A549 (cell line): ENCODE results near the gene SLC20A1. TPM values are rescaled to one million over a fixed set of nuclear protein-coding genes. Genes with fewer than 3 reads are reported as not detected.
A peak's percentile ranks its signal among the peaks of the same experiment; 100 is the strongest.

ENCODE experiments used
- ATAC-seq, 2 experiments: fragments of 200-7000 bp in 1 of 2; fragments of >200 bp in 1 of 2; cut with Nextera tagmentation in 1 of 2; cut with Tn5 transposase in 1 of 2; 3 replicates each; pipeline versions ENCODE4 v1.8.0 to v1.9.1; 2018 to 2020; ENCODE audit warnings: mild to moderate bottlenecking in 1 of 2, moderate library complexity in 1 of 2
- CTCF ChIA-PET: fragments of 300-600 bp; sonication (Branson Sonifier 250); formaldehyde crosslinking; extraction: SDS; loops from one replicate; lab custom pipeline; 2021; ENCODE audit warnings: antibody characterized with exemption, inconsistent platforms; lab: Yijun Ruan, JAX
- POLR2A ChIA-PET: fragments of 350-600 bp; formaldehyde crosslinking; extraction: SDS; loops from one replicate; lab custom pipeline; 2021; ENCODE audit warnings: antibody characterized with exemption, inconsistent platforms; lab: Yijun Ruan, JAX
- DNase-seq, 2 experiments: peaks; one replicate each; pipeline versions ENCODE4 v3.0.0 to v3.0.0-alpha.2; 2011 to 2016; ENCODE audit warnings: low read depth in 1 of 2, low spot score in 1 of 2
- FAIRE-seq: peaks from 2 replicates; lab custom pipeline; 2011; peaks lifted over from hg19 to GRCh38; lab: Jason Lieb, UNC
- H3K27ac ChIP-seq, 2 experiments: fragments of >200 bp; sonication (Bioruptor Twin); formaldehyde crosslinking; 3 replicates each; pipeline ENCODE4 v1.5.1; 2016 to 2017
- H3K4me1 ChIP-seq: fragments of >200 bp; sonication (Bioruptor Twin); formaldehyde crosslinking; 3 replicates; pipeline ENCODE4 v1.6.1; 2016
- H3K4me2 ChIP-seq: fragments of >200 bp; sonication (Bioruptor Twin); formaldehyde crosslinking; 3 replicates; pipeline ENCODE4 v1.6.1; 2016
- H3K4me3 ChIP-seq: fragments of >200 bp; sonication (Bioruptor Twin); formaldehyde crosslinking; 3 replicates; pipeline ENCODE4 v1.5.1; 2016
- H3K9me3 ChIP-seq: fragments of >200 bp; sonication (Bioruptor Twin); formaldehyde crosslinking; 3 replicates; pipeline ENCODE4 v1.6.1; 2016
- CBX8 ChIP-seq: fragments of 200-600 bp; sonication (generic); IDR thresholded peaks from 2 replicates; pipeline ENCODE4 v1.6.1; 2016
- CHD4 ChIP-seq: fragments of 200-600 bp; sonication (generic); IDR thresholded peaks from 2 replicates; pipeline ENCODE4 v1.6.1; 2016; ENCODE audit warnings: antibody characterized with exemption, mild to moderate bottlenecking, borderline replicate concordance
- EHMT2 ChIP-seq: fragments of 200-600 bp; sonication (generic); IDR thresholded peaks from 2 replicates; pipeline ENCODE4 v1.6.1; 2016; ENCODE audit warnings: antibody characterized with exemption, low read depth, mild to moderate bottlenecking, moderate library complexity
- EP300 ChIP-seq, 2 experiments: fragments of >200 bp; sonication (Bioruptor Twin); formaldehyde crosslinking; IDR thresholded peaks; 2 replicates in 1 of 2; 3 replicates in 1 of 2; pipeline ENCODE4 v1.6.1; 2016 to 2017
- FOSL2 ChIP-seq, 2 experiments: fragments of 450-650 bp in 1 of 2; fragments of >200 bp in 1 of 2; sonication (Bioruptor Twin) in 1 of 2; formaldehyde crosslinking; IDR thresholded peaks; 2 replicates each; pipeline versions ENCODE4 v1.5.0 to v1.6.1; 2016 to 2020; ENCODE audit warnings: mild to moderate bottlenecking in 1 of 2, moderate library complexity in 1 of 2
- HEYL ChIP-seq: fragments of 250-450 bp; sonication (Bioruptor Pico); IDR thresholded peaks from 2 replicates; pipeline ENCODE4 v1.8.0; 2021; ENCODE audit warnings: mild to moderate bottlenecking, moderate library complexity
- HMGXB4 ChIP-seq: fragments of 250-450 bp; sonication (Bioruptor Pico); IDR thresholded peaks from 2 replicates; pipeline ENCODE4 v1.5.0; 2021; ENCODE audit warnings: mild to moderate bottlenecking, moderate library complexity, borderline replicate concordance
- HOXB5 ChIP-seq: fragments of 250-450 bp; sonication (Bioruptor Pico); IDR thresholded peaks from 2 replicates; pipeline ENCODE4 v1.5.0; 2020; ENCODE audit warnings: mild to moderate bottlenecking, moderate library complexity
- JUN ChIP-seq, 2 experiments: fragments of >200 bp; sonication (Bioruptor Twin); formaldehyde crosslinking; IDR thresholded peaks; 2 replicates in 1 of 2; 3 replicates in 1 of 2; pipeline ENCODE4 v1.6.1; 2016 to 2017
- MAFK ChIP-seq: fragments of 450-650 bp; IDR thresholded peaks from 2 replicates; pipeline ENCODE4 v1.6.1; 2014; ENCODE audit not compliant: partially characterized antibody
- NFE2L2 ChIP-seq: fragments of 150-350 bp; conservative IDR thresholded peaks from 2 replicates; pipeline ENCODE4 v1.6.1; 2014; ENCODE audit warnings: low read length
- PHF8 ChIP-seq: fragments of 200-600 bp; sonication (generic); IDR thresholded peaks from 2 replicates; pipeline ENCODE4 v1.6.1; 2016; ENCODE audit warnings: low read depth, mild to moderate bottlenecking, antibody characterized with exemption, moderate library complexity, borderline replicate concordance
- POLR2A ChIP-seq: IDR thresholded peaks from 2 replicates; pipeline ENCODE4 v1.6.1; 2012; ENCODE audit warnings: mild to moderate bottlenecking, low read length
- RFX5 ChIP-seq: fragments of 450-650 bp; IDR thresholded peaks from 2 replicates; pipeline ENCODE4 v1.7.1; 2014; ENCODE audit warnings: antibody characterized with exemption, mild to moderate bottlenecking, moderate library complexity
- RNF2 ChIP-seq: fragments of 200-600 bp; sonication (generic); IDR thresholded peaks from 2 replicates; pipeline ENCODE4 v1.6.1; 2016; ENCODE audit warnings: low read depth, mild to moderate bottlenecking, antibody characterized with exemption, moderate library complexity, borderline replicate concordance
- SREBF2 ChIP-seq: fragments of 450-650 bp; IDR thresholded peaks from 2 replicates; pipeline ENCODE4 v1.6.1; 2014; ENCODE audit warnings: mild to moderate bottlenecking, moderate library complexity
- USF2 ChIP-seq: fragments of 450-650 bp; IDR thresholded peaks from 2 replicates; pipeline ENCODE4 v1.6.1; 2014; ENCODE audit warnings: antibody characterized with exemption
- ZSCAN20 ChIP-seq: fragments of 250-450 bp; sonication (Bioruptor Pico); IDR thresholded peaks from 2 replicates; pipeline ENCODE4 v1.8.0; 2022; ENCODE audit warnings: mild to moderate bottlenecking, moderate library complexity
- WGBS: methylation state at CpG from one replicate; pipeline ENCODE4 v1.1.6; 2017; ENCODE audit errors: missing lambda C conversion rate; 5-methylcytosine and 5-hydroxymethylcytosine counted together
- polyA plus RNA-seq, 4 experiments: library from polyadenylated mRNA; depleted of rRNA in 3 of 4; stranded (reverse); fragments of >200 nt; fragmentation: RNase III in 1 of 4; extraction: RNeasy Plus Mini Kit Qiagen cat#74134 plus additional on column Dnase treatment in 1 of 4; gene quantifications; 2 replicates in 3 of 4; 3 replicates in 1 of 4; pipeline ENCODE4 v1.2.3, GENCODE V29; 2011 to 2017
- TF ChIP-seq, protein P1 (sequence below): IDR thresholded peaks from 2 replicates; pipeline ENCODE4 v1.6.1; 2012; ENCODE audit warnings: low read depth, borderline replicate concordance
- TF ChIP-seq, protein P2 (sequence below): IDR thresholded peaks from 2 replicates; pipeline ENCODE4 v1.6.1; 2012

SLC20A1 gene
- polyA plus RNA-seq, 2 of the 4 experiments (the other 2 are of a cell fraction) = 83.6 to 86.8 TPM

DNA sequence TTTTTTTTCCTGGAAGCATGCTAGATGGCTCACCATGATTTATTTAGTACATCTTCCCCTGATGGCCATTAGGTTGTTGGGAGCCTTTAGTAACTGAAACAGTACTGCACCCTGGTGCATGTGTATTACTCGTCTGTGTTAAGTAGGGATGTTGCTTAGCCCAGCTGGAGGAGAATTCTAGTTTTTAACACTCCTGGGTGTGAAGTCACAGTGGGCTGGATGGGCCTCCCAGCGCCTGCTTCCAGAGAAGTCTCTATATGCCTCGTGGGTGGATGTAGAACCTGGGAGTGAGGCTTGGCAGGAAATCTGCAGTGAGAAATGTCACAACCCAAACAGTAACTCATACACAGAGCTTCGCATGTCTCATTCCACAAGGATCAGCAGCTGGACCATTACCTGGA is 46.1 kb downstream of the SLC20A1 start:
- peak overlapping the region; percentile 93 to 94 for H3K27ac ChIP-seq
- WGBS = 51% methylated on average over 4 of the region's 4 CpGs
- ATAC-seq = peak; percentile 16 to 46; a peak in 5 of 6 replicates
- no peak overlapping the region for H3K4me3 ChIP-seq
- H3K4me2 ChIP-seq = peak overlapping the region; percentile 67
- peaks cover 46% of the 10 kb centered on the region for H3K4me1 ChIP-seq
- H3K9me3 ChIP-seq = no peaks in the 10 kb centered on the region
- FAIRE-seq = no peak
- peak in 1 of 2 experiments; percentile 19 for DNase-seq
- TF ChIP-seq RNF2 = no peak
- no peak for TF ChIP-seq POLR2A
- no peak for TF ChIP-seq ZSCAN20 (CRISPR knock-in tag)
- TF ChIP-seq HMGXB4 (CRISPR knock-in tag) = no peak
- TF ChIP-seq SREBF2 = no peak
- no peak for TF ChIP-seq PHF8
- TF ChIP-seq RFX5 = no peak
- no peak for TF ChIP-seq HOXB5
- no peak for TF ChIP-seq EHMT2
- TF ChIP-seq, all 56 proteins: peak for 0
- CTCF ChIA-PET = interaction anchor here (0.6 to 16.4 kb wide), 17 partner anchors 10 to 481 kb away, joined by 3 to 116 read pairs (median 6); no protein-coding TSS in a partner anchor
- POLR2A ChIA-PET = interaction anchor here (0.9 to 1.3 kb wide), 3 partner anchors 38 to 65 kb away, joined by 3 to 10 read pairs (median 4); partner anchors contain the start of gene SLC20A1

- ChIA-PET CTCF (interaction anchor here (0.6 to 16.4 kb wide), 13 partner anchors 10 to 267 kb away, joined by 3 to 116 read pairs (median 5); no protein-coding TSS in a partner anchor), POLR2A (interaction anchor here (0.9 to 1.3 kb wide), 3 partner anchors 39 to 66 kb away, joined by 3 to 10 read pairs (median 4); partner anchors contain the start of gene SLC20A1)
- H3K9me3 ChIP-seq = no peaks in the 10 kb centered on the region
- no peak overlapping the region for H3K4me3 ChIP-seq
- H3K27ac ChIP-seq = peak overlapping the region; percentile 93 to 94
- ATAC-seq = peak; percentile 95 to 97
- peaks cover 46% of the 10 kb centered on the region for H3K4me1 ChIP-seq
- TF ChIP-seq CHD4 (no peak), CBX8 (no peak), FOSL2 (IDR thresholded peaks at IDR 0.05) (peak; percentile 58), FOSL2 (CRISPR knock-in tag; IDR thresholded peaks at IDR 0.05) (peak; percentile 79), NFE2L2 (peak; percentile 72), JUN (IDR thresholded peaks at IDR 0.05) (peak in 1 of 2 experiments; percentile 58; a peak in 1 of 5 replicates), PHF8 (no peak), HEYL (no peak), USF2 (peak; percentile 94), EP300 (IDR thresholded peaks at IDR 0.05) (peak in 1 of 2 experiments; percentile 45; a peak in 1 of 5 replicates), MAFK (peak; percentile 97)
- TF ChIP-seq, protein P1, sequence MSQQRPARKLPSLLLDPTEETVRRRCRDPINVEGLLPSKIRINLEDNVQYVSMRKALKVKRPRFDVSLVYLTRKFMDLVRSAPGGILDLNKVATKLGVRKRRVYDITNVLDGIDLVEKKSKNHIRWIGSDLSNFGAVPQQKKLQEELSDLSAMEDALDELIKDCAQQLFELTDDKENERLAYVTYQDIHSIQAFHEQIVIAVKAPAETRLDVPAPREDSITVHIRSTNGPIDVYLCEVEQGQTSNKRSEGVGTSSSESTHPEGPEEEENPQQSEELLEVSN = peak; percentile 59; the same call in 1 of the 2 replicates
- TF ChIP-seq, protein P2, sequence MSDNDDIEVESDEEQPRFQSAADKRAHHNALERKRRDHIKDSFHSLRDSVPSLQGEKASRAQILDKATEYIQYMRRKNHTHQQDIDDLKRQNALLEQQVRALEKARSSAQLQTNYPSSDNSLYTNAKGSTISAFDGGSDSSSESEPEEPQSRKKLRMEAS = peak; percentile 53; the same call in 1 of the 2 replicates
- DNase-seq = peak; percentile 80 to 97
- H3K4me2 ChIP-seq = peak overlapping the region; percentile 67
- FAIRE-seq = no peak
- WGBS = 0% methylated on average over 5 of the region's 5 CpGs
Observed at GRCh38 chr2:112692495-112692911, 46.8 kb downstream of the SLC20A1 start.
